ENCODE data around the gene TMEM238L. TPM values are rescaled to one million over a fixed set of nuclear protein-coding genes. Genes with fewer than 3 reads are reported as not detected.
A peak's percentile ranks its signal among the peaks of the same experiment; 100 is the strongest.

The TMEM238L gene
- total and polyA plus RNA-seq, 9 donors: 0.09 to 0.35 (median 0.11) TPM; not detected in 4

DNA sequence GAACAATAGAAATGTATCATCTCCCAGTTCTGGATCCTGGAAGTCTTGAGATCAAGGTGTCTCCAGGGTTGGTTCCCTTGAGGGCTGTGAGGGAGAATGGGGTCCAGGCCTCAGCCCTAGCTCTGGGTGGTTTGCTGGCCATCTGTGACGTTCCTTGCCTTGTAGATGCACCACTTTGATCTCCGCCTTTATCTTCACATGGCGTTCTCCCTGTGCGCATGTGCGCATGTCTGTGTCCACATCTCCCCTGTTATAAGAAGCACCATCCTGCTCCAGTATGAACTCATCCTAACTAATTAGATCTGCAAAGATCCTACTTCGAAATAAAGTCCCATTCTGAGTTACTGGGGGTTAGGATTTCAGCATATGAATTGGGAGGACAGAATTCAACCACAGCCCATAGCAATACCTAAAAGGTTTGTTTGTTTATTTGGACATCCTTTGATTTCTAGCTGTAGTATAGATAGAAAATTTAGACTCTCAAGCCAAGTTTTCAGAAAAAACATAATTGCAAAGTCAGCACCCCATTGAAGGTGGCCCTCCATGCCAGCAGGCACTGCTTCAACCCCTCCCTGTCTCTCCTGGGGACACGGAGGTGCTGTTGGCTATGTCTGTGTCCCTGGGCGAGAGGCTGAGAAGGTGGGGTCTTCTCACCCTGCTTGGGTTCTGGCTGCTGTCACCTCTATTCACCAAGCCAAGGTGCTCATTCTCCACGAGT, 2.8 kb upstream of the TMEM238L start:
- peaks cover 8% of the 10 kb centered on the region for H3K4me1 ChIP-seq (ENCODE audit: control insufficient read depth, insufficient read depth, low read length)
- no peak overlapping the region for H3K4me3 ChIP-seq (ENCODE audit: low read length)
- WGBS (ENCODE audit: insufficient coverage): 78% methylated on average over 3 of the region's 9 CpGs
- H3K27me3 ChIP-seq (ENCODE audit: control insufficient read depth, insufficient read depth, low read length): no peaks in the 10 kb centered on the region
- no peaks in the 10 kb centered on the region for H3K36me3 ChIP-seq (ENCODE audit: control insufficient read depth, insufficient read depth, low read length)
- DNase-seq: no peak
- no peaks in the 10 kb centered on the region for H3K9me3 ChIP-seq (replicated peaks; ENCODE audit: control insufficient read depth, low read depth, low read length)
- H3K27ac ChIP-seq (ENCODE audit: low read length): no peak overlapping the region

DNA sequence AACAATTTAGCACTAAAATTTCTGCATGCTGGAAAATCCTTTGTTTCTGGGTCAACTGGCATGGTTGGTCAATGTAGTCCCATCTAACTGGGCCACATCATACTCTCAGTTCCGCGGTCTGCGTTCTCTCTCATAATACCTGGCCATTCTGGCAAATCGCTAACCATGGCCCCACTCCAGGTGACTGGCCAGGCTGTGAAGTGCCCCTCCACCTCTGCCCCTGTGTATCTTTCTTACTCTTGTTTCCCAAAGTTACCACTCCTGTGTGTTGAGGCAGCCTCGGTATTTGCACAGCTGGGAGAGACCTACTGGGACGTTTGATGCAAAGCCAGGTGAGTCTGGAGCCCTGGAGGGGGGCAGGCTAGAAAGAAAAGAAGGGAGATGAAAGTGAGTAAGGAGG, 2.0 kb upstream of the TMEM238L start:
- H3K27me3 ChIP-seq (ENCODE audit: control insufficient read depth, insufficient read depth, low read length): no peaks in the 10 kb centered on the region
- 81% methylated on average over 6 of the region's 6 CpGs for WGBS (ENCODE audit: insufficient coverage)
- peaks cover 8% of the 10 kb centered on the region for H3K4me1 ChIP-seq (ENCODE audit: control insufficient read depth, insufficient read depth, low read length)

DNA sequence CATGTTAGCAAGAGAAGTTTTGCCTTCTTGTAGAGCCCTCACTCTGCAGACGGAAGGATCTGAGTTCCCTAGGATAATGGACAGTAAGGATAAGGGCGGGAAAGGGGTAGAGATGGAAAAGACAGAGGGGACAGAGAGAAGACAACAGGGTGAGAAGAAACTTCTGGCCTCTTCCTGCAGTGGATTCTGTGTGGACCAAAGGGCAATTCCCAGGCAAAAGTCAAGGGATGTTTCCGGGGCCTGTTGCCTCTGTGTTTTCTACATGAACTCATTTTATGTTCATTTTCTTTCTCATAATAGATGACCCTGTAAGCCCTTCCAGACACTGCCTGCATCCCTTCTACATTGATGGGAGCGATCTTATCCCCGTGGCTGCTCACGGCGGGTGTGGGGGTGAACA, 647 bp upstream of the TMEM238L start:
- 85% methylated on average over 3 of the region's 7 CpGs for WGBS (ENCODE audit: insufficient coverage)
- Histone ChIP-seq H3K36me3 (ENCODE audit: control insufficient read depth, insufficient read depth, low read length) (no peaks in the 10 kb centered on the region), H3K9me3 (replicated peaks; ENCODE audit: control insufficient read depth, low read depth, low read length) (no peaks in the 10 kb centered on the region), H3K4me3 (ENCODE audit: low read length) (no peak overlapping the region), H3K4me1 (ENCODE audit: control insufficient read depth, insufficient read depth, low read length) (peaks cover 8% of the 10 kb centered on the region), H3K27me3 (ENCODE audit: control insufficient read depth, insufficient read depth, low read length) (no peaks in the 10 kb centered on the region), H3K27ac (ENCODE audit: low read length) (no peak overlapping the region)
- no peak for DNase-seq

More for the DNA sequence above, 2.0 kb upstream of the TMEM238L start:
- no peaks in the 10 kb centered on the region for H3K9me3 ChIP-seq (replicated peaks; ENCODE audit: control insufficient read depth, low read depth, low read length)
- H3K36me3 ChIP-seq (ENCODE audit: control insufficient read depth, insufficient read depth, low read length): no peaks in the 10 kb centered on the region
- H3K4me3 ChIP-seq (ENCODE audit: low read length): no peak overlapping the region
- no peak overlapping the region for H3K27ac ChIP-seq (ENCODE audit: low read length)
- no peak for DNase-seq

DNA sequence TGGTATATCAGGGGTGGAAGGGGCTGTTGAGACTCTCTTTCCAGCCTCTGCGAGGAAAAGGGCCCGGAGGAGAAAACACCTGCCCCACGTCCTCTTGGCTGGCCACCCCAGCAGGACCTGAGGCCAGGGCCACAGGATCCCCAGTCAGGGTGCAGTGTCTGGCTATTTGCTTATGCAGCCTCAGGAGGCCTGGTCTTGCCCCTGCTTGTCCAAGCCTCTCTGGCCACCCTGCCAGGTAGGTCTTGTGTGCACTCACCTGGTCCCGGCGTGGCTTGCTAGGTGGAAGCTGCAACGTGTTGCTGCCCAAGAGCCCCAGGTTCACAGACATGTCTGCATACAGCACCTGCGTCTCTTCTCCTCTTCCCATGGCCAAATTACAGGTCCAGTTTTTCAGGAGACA, 549 bp downstream of the TMEM238L start:
- Histone ChIP-seq H3K4me1 (ENCODE audit: control insufficient read depth, insufficient read depth, low read length) (peaks cover 9% of the 10 kb centered on the region), H3K27me3 (ENCODE audit: control insufficient read depth, insufficient read depth, low read length) (no peaks in the 10 kb centered on the region), H3K4me3 (ENCODE audit: low read length) (no peak overlapping the region), H3K36me3 (ENCODE audit: control insufficient read depth, insufficient read depth, low read length) (no peaks in the 10 kb centered on the region), H3K27ac (ENCODE audit: low read length) (no peak overlapping the region), H3K9me3 (replicated peaks; ENCODE audit: control insufficient read depth, low read depth, low read length) (no peaks in the 10 kb centered on the region)
- no peak for DNase-seq
- 94% methylated on average over 7 of the region's 7 CpGs for WGBS (ENCODE audit: insufficient coverage)

DNA sequence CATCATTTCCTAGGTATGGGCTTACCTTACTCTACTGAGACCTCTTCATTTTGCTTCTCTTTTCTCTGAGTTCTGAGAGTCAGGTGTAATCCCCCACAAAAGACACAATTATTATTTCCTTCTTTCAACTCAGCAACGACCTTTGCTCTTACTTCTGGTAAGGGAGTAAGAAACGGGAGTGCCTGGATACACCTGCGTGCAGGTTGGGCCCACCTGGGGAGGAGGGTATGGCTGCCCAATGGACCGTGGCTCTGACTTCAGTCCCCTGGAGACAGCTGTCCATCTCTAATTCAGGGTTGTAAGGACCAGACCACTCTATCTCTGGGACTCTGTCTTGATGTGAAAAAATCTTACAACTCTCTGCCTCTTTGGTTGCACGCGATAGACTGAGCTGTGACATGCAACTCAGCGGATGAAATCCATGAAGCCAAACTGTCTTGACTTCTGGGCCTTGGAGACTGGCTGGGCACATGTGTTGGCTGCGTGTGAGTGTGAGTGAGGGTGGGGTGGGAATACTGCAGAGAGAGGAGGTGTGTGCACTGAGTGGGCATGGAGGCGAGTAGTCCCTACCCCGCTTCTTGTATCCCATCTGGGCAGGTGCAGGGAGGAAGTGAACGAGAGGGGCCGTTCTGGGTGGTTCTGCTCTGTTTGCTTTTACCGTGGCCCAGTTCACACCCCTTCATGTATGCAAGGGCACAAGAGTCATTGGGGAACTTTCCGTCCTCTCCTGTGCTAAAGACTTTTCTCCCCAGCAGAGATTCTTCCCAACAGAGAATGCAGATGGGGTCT, 1.2 kb downstream of the TMEM238L start:
- no peak for DNase-seq
- H3K4me1 ChIP-seq (ENCODE audit: control insufficient read depth, insufficient read depth, low read length): peaks cover 15% of the 10 kb centered on the region
- no peak overlapping the region for H3K4me3 ChIP-seq (ENCODE audit: low read length)
- H3K27ac ChIP-seq (ENCODE audit: low read length): no peak overlapping the region
- WGBS (ENCODE audit: insufficient coverage): 88% methylated on average over 9 of the region's 14 CpGs
- no peaks in the 10 kb centered on the region for H3K27me3 ChIP-seq (ENCODE audit: control insufficient read depth, insufficient read depth, low read length)
- no peaks in the 10 kb centered on the region for H3K36me3 ChIP-seq (ENCODE audit: control insufficient read depth, insufficient read depth, low read length)
- no peaks in the 10 kb centered on the region for H3K9me3 ChIP-seq (replicated peaks; ENCODE audit: control insufficient read depth, low read depth, low read length)

DNA sequence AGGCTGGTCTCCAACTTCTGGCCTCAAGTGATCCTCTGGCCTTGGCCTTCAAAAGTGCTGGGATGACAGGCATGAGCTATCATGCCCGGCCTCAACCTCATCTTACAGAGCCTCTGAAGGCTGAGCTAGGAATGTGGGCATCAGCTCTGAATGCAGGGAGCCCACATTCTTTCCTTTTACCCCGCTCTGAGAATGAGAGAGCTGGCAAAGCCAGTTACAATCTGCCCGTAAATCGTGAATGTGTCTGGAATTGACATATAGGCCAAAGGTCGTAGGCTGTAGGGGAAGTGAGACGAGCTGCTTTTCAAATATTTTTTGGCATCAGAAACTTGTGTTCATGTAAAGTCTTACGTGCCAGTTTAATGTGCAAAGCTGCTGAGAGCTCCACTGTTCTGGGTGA, 4.5 kb downstream of the TMEM238L start:
- peak; percentile 22 for DNase-seq
- Histone ChIP-seq H3K36me3 (ENCODE audit: control insufficient read depth, insufficient read depth, low read length) (no peaks in the 10 kb centered on the region), H3K27me3 (ENCODE audit: control insufficient read depth, insufficient read depth, low read length) (no peaks in the 10 kb centered on the region), H3K27ac (ENCODE audit: low read length) (no peak overlapping the region), H3K4me1 (ENCODE audit: control insufficient read depth, insufficient read depth, low read length) (peaks cover 12% of the 10 kb centered on the region), H3K4me3 (ENCODE audit: low read length) (no peak overlapping the region), H3K9me3 (replicated peaks; ENCODE audit: control insufficient read depth, low read depth, low read length) (no peaks in the 10 kb centered on the region)
- WGBS (ENCODE audit: insufficient coverage): 47% methylated on average over 4 of the region's 7 CpGs

DNA sequence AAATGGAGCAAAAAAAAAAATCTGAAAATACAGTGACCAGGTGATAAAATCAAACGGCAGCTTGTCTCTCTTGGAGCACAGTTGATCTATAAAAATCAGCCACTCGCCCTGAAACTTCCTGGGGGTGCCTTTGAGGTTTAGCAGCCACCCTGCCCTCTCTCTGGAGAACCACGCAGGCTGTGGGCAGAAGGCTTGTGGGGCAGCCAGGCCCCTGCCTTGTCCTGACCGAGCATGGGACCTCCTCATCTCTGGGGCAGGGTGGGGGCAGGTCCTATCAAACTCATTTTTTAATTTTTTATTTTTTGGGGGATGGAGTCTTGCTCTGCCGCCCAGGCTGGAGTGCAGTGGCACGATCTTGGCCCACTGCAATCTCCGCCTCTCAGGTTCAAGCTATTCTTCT, 5.0 kb downstream of the TMEM238L start:
- DNase-seq: no peak
- peaks cover 8% of the 10 kb centered on the region for H3K4me1 ChIP-seq (ENCODE audit: control insufficient read depth, insufficient read depth, low read length)

DNA sequence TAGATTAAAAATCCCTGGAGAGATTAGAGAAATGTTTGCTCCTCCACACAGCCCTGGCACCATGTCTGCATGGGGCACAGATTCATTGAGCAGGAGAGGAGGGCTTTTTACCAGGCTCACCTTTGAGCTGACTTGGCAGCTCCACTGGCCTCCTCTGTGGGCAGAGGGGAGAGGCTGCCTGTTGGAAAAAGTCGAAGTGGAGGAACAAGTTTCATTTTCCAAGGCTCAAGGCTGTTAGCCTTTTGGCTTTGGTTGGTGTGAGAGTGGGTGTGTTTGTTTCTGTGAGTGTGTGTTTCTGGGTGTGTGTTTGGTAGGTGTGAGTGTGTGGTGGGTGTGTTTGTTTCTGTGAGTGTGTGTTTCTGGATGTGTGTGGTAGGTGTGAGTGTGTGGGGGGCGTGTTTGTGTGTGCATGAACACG, 5.6 kb downstream of the TMEM238L start:
- Histone ChIP-seq H3K27ac (ENCODE audit: low read length) (no peak overlapping the region), H3K4me1 (ENCODE audit: control insufficient read depth, insufficient read depth, low read length) (peaks cover 7% of the 10 kb centered on the region), H3K36me3 (ENCODE audit: control insufficient read depth, insufficient read depth, low read length) (no peaks in the 10 kb centered on the region), H3K9me3 (replicated peaks; ENCODE audit: control insufficient read depth, low read depth, low read length) (no peaks in the 10 kb centered on the region), H3K4me3 (ENCODE audit: low read length) (no peak overlapping the region), H3K27me3 (ENCODE audit: control insufficient read depth, insufficient read depth, low read length) (no peaks in the 10 kb centered on the region)
- DNase-seq: peak; percentile 49
- WGBS (ENCODE audit: insufficient coverage): 41% methylated on average over 3 of the region's 3 CpGs

More for the DNA sequence above, 5.0 kb downstream of the TMEM238L start:
- H3K27ac ChIP-seq (ENCODE audit: low read length): no peak overlapping the region
- no peaks in the 10 kb centered on the region for H3K9me3 ChIP-seq (replicated peaks; ENCODE audit: control insufficient read depth, low read depth, low read length)
- no peak overlapping the region for H3K4me3 ChIP-seq (ENCODE audit: low read length)
- no peaks in the 10 kb centered on the region for H3K36me3 ChIP-seq (ENCODE audit: control insufficient read depth, insufficient read depth, low read length)
- 89% methylated on average over 4 of the region's 7 CpGs for WGBS (ENCODE audit: insufficient coverage)
- no peaks in the 10 kb centered on the region for H3K27me3 ChIP-seq (ENCODE audit: control insufficient read depth, insufficient read depth, low read length)

DNA sequence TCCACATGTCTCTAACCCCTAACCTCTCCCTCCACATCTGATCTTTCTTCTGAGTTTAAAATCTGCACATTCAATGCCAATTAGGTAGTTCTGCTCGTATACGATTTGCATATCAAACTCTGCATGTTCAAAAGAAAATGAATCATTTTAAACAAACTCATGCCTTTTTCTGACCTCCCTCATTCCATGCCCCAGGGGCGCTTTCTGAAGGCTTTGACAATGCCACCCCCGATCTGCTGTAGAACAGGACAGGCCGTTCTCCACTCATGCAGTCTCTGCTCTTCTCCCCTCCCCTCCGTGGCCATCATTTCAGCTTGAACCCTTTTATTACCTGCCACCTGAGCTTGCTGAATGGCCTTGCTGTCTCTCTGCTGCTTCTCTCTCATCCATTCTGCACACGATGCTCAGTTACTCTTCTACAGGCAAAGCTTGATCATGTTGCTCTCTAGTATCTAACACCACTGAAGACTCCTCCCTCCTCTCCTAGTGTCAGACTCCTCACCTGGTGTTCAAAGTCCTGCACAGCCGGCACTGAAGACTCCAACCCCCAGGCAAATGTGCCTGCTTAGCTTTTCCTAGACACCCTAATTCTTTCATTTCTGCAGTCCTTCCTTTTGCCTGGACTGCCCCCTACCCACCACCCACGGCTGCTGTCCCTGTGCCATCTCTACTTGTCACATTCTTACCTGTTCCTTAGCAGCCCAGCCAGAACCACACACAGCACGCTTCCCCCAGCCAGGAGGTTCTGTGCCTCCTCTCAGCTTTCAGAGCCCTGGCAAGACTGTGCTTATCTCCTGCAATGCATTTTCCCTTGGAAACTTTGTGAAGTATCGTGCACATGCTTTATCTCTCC, 6.2 kb downstream of the TMEM238L start:
- no peak for DNase-seq
- 45% methylated on average over 10 of the region's 11 CpGs for WGBS (ENCODE audit: insufficient coverage)
- H3K36me3 ChIP-seq (ENCODE audit: control insufficient read depth, insufficient read depth, low read length): no peaks in the 10 kb centered on the region
- no peak overlapping the region for H3K27ac ChIP-seq (ENCODE audit: low read length)
- H3K4me3 ChIP-seq (ENCODE audit: low read length): no peak overlapping the region
- peaks cover 7% of the 10 kb centered on the region for H3K4me1 ChIP-seq (ENCODE audit: control insufficient read depth, insufficient read depth, low read length)
- H3K27me3 ChIP-seq (ENCODE audit: control insufficient read depth, insufficient read depth, low read length): no peaks in the 10 kb centered on the region
- H3K9me3 ChIP-seq (replicated peaks; ENCODE audit: control insufficient read depth, low read depth, low read length): no peaks in the 10 kb centered on the region

DNA sequence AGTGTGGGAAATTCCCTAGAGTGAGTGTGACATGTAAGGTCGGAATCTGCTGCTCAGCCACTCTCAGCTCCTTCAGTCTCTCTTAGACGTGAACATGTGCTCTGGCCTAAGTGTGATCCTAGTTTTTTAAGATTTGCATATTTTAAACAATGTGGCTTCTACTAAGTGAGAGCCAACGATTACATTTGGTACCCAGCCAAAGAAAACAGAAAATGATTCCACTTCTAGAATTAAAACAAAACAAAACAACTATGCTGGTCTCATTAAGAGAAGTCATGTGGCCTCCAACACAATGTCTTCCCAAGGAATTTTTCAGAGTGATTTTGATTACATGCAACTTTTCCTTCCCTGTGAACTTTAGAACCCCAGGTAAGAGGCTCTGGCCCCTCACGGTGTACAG, 10.1 kb downstream of the TMEM238L start:
- Histone ChIP-seq H3K36me3 (ENCODE audit: control insufficient read depth, insufficient read depth, low read length) (no peaks in the 10 kb centered on the region), H3K27me3 (ENCODE audit: control insufficient read depth, insufficient read depth, low read length) (no peaks in the 10 kb centered on the region), H3K27ac (ENCODE audit: low read length) (no peak overlapping the region), H3K4me1 (ENCODE audit: control insufficient read depth, insufficient read depth, low read length) (peaks cover 30% of the 10 kb centered on the region), H3K9me3 (replicated peaks; ENCODE audit: control insufficient read depth, low read depth, low read length) (no peaks in the 10 kb centered on the region), H3K4me3 (ENCODE audit: low read length) (no peak overlapping the region)
- peak; percentile 32 for DNase-seq
- 80% methylated on average over 1 of the region's 4 CpGs for WGBS (ENCODE audit: insufficient coverage)

Measured in muscle of leg (tissue), 11 donors.